GM12865 (cell line): ENCODE measurements around the gene NR6A1.

Source experiments
- DNase-seq: peaks from one replicate; pipeline ENCODE4 v3.0.0; 2010; ENCODE audit warnings: low read depth
- H3K4me3 ChIP-seq: 2 replicates; pipeline ENCODE4 v1.5.1; 2011; ENCODE audit warnings: mild to moderate bottlenecking, low read depth, low read length, control low read depth
- TF ChIP-seq, protein P1 (sequence below): IDR thresholded peaks from 2 replicates; pipeline ENCODE4 v1.5.1; 2011; ENCODE audit warnings: low read length, control low read depth, low read depth, inconsistent platforms; ENCODE audit not compliant: insufficient read depth; ENCODE audit errors: missing control alignments

Gene NR6A1

DNA sequence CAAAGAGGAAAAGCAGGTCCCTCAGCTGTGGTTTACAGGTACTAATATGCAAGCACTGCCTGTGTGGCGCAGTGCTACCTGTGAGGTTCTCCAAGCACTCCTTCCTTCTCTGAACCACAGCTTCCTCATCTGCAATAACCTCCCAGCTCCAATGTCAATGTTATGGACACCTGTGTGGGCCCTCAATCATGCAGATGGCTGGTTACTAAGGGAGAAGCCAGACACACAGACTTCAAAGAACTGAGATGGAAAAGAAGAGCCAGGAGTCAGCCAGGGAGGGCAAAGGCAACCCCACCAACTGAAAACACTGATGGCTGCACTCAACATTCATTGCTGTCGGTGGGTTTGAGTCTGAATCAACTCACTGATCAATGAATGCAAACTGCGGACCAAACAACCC is 77.7 kb downstream of the NR6A1 start:
- no peak overlapping the region for H3K4me3 ChIP-seq
- DNase-seq: no peak
- TF ChIP-seq, protein P1, sequence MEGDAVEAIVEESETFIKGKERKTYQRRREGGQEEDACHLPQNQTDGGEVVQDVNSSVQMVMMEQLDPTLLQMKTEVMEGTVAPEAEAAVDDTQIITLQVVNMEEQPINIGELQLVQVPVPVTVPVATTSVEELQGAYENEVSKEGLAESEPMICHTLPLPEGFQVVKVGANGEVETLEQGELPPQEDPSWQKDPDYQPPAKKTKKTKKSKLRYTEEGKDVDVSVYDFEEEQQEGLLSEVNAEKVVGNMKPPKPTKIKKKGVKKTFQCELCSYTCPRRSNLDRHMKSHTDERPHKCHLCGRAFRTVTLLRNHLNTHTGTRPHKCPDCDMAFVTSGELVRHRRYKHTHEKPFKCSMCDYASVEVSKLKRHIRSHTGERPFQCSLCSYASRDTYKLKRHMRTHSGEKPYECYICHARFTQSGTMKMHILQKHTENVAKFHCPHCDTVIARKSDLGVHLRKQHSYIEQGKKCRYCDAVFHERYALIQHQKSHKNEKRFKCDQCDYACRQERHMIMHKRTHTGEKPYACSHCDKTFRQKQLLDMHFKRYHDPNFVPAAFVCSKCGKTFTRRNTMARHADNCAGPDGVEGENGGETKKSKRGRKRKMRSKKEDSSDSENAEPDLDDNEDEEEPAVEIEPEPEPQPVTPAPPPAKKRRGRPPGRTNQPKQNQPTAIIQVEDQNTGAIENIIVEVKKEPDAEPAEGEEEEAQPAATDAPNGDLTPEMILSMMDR: no peak

GRCh38 chr9:124688238-124688904 is 82.7 kb downstream of the NR6A1 start:
- TF ChIP-seq, protein P1: no peak
- H3K4me3 ChIP-seq: no peak overlapping the region
- no peak for DNase-seq

GRCh38 chr9:124686918-124687317 is 84.2 kb downstream of the NR6A1 start:
- no peak overlapping the region for H3K4me3 ChIP-seq
- TF ChIP-seq, protein P1: no peak
- no peak for DNase-seq

DNA sequence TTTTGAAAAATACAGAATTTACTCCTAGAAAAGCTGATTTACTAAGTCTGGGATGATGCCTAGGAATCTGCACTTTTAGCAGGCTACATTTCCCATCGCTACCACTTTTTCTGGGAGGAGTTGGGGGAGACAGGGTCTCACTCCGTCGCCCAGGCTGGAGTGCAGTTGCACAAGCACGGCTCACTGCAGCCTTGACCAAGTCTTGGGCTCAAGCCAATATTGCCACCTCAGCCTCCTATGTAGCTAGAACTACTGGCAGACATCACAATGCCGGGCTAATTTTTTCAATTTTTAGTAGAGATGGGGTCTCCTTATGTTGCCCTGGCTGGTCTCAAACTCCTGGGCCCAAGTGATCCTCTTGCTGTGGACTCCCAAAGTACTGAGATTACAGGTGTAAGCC is 85.9 kb downstream of the NR6A1 start:
- TF ChIP-seq, protein P1: no peak
- no peak for DNase-seq
- no peak overlapping the region for H3K4me3 ChIP-seq

DNA sequence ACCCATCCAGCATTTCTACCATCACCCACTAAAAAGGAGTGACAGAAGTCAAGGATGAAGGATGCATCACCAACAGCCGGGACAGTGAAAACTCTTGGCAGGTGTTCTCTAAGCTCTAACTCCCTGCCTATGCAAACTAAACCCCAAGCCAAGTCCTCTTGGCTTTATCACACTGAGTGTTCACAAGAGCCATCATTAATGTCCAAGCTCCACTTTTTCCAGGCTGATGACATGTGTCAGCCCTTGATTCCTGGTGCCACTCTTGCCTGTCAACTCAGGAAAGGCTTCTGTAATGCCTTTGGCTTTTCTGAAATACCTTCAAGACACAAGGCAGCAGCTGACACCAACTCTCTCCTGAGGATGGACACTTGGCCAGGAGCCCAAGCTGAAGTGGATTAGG is 86.9 kb downstream of the NR6A1 start:
- no peak for DNase-seq
- TF ChIP-seq, protein P1: no peak
- H3K4me3 ChIP-seq: no peak overlapping the region

DNA sequence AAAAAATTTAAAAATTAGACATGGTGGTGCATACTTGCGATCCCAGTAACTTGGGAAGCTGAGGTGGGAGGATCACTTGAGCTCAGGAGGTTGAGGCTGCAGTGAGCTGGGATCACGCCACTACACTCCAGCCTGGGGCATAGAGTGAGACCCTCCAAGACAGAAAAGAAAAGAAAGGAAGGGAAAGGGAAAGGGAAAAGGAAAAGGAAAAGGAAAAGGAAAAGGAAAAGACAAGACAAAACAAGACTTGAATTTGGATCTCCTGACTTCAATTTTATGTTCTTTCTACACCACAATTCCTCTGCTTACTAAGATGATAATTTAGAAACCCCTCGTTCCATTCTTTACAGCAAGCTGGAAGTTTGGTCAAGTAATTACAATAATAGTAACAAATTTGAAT is 88.1 kb downstream of the NR6A1 start:
- TF ChIP-seq, protein P1: no peak
- no peak overlapping the region for H3K4me3 ChIP-seq
- no peak for DNase-seq
